ENCODE data around the gene TICAM1. TPM values are rescaled to one million over a fixed set of nuclear protein-coding genes. Genes with fewer than 3 reads are reported as not detected.
A peak's percentile ranks its signal among the peaks of the same experiment; 100 is the strongest.
"Not testable (repeated sequence)": the region's sequence is repeated elsewhere in the genome, so short reads cannot be mapped to it uniquely, and the experiment has no call there.

Gene TICAM1
- total and polyA plus RNA-seq, 7 donors: 3.9 to 49.0 (median 5.3) TPM

DNA sequence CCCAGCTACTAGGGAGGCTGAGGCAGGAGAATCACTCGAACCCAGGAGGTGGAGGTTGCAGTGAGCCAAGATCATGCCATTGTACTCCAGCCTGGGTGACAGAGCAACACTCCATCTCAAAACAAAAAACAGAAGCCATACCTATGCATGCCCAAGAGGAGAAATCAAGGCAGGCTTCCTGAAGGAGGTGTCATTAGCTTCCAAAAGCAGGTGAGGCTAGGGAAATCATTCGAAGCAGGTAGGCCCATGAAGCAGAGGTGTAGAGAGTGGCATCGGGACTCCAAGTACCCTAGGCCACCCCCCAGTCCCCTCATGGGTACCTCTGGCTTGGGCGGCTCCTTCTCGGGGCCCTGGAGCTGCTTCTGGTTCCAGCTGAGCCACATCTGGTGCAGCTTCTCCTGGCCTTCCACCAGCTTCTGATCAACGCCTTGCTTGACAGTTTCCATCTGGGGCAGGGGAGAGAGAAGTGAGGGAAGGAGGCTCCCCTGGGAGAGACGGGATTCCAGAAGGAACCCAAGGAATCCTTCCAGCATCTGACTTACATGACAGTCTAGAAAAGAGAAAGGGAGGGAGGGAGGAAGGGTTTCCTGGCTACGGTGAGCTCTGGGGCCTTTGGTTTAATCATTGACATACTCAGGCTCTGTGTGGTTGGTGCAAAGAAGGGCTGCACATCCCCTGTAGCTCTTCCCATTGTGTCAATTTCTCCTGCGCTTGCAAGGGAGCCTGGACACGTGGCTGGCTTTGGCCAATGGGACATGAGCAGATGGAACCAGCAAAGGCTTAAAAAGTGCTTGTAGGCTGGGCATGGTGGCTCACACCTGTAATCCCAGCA, 13.1 kb upstream of the TICAM1 start:
- peak; percentile 90 for DNase-seq
- intact Hi-C loops (cut with DNase I): no loop called here
- WGBS, 2 donors: 72 to 82% methylated on average over 10 of the region's 10 CpGs
- Histone ChIP-seq H3K4me1 (peaks cover 0 to 4% (median 0%) of the 10 kb centered on the region in 4 donors), H3K36me3 (peaks cover 0 to 61% (median 22%) of the 10 kb centered on the region in 4 donors), H3K27me3 (no peaks in the 10 kb centered on the region), H3K4me3 (no peak overlapping the region), H3K27ac (peak overlapping the region; percentile 55 to 60 (median 56)), H3K9me3 (no peaks in the 10 kb centered on the region)
- peak; percentile 27 to 71 (median 68) for TF ChIP-seq POLR2AphosphoS5 (IDR thresholded peaks at IDR 0.05)
- TF ChIP-seq POLR2A (IDR thresholded peaks at IDR 0.05): no peak

- TF ChIP-seq POLR2AphosphoS5 (IDR thresholded peaks at IDR 0.05) (no peak), EP300 (IDR thresholded peaks at IDR 0.05) (no peak), CTCF (IDR thresholded peaks at IDR 0.05) (no peak), POLR2A (IDR thresholded peaks at IDR 0.05) (no peak)
- Histone ChIP-seq H3K27me3 (no peaks in the 10 kb centered on the region), H3K27ac (no peak overlapping the region), H3K4me3 (no peak overlapping the region), H3K36me3 (peaks cover 0 to 60% (median 18%) of the 10 kb centered on the region in 4 donors), H3K9me3 (no peaks in the 10 kb centered on the region), H3K4me1 (peaks cover 0 to 4% (median 0%) of the 10 kb centered on the region in 4 donors)
- intact Hi-C loops (cut with DNase I): no loop called here
- DNase-seq: no peak
- 93 to 96% methylated on average over 6 of the region's 6 CpGs for WGBS, 2 donors
These were observed 12.1 kb upstream of the TICAM1 start for GRCh38 chr19:4843647-4843965.

DNA sequence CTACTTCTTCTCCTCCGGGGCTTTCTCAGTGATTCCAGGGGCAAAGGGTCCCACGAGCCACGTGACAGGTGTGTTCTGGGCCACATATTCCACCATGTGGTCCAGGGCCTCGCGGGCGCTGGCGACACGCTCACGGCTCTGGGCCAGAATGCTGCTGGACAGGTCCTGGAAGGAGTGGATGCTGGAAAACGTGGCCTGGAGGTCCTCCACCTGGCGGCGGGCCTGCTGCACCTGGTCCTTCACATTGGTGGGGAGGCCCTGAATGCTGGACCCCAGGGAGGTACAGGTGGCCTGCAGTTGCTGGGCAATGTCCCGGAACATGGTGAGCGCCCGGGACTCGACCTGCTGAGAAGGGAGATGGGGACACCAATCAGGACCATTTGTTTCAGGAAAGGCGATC, 7.7 kb upstream of the TICAM1 start:
- Histone ChIP-seq H3K27me3 (no peaks in the 10 kb centered on the region), H3K36me3 (peaks cover 0 to 50% (median 6%) of the 10 kb centered on the region in 4 donors), H3K4me3 (no peak overlapping the region), H3K27ac (no peak overlapping the region), H3K9me3 (no peaks in the 10 kb centered on the region), H3K4me1 (no peaks in the 10 kb centered on the region)
- intact Hi-C loops (cut with DNase I): no loop called here
- DNase-seq: no peak
- TF ChIP-seq POLR2AphosphoS5 (IDR thresholded peaks at IDR 0.05) (no peak), CTCF (IDR thresholded peaks at IDR 0.05) (no peak), EP300 (IDR thresholded peaks at IDR 0.05) (no peak), POLR2A (IDR thresholded peaks at IDR 0.05) (no peak)
- WGBS, 2 donors: 94 to 95% methylated on average over 17 of the region's 17 CpGs

GRCh38 chr19:4832776-4833175, 1.3 kb upstream of the TICAM1 start:
- intact Hi-C loops (cut with DNase I): no loop called here
- Histone ChIP-seq H3K4me3 (no peak overlapping the region), H3K4me1 (peaks cover 0 to 25% (median 17%) of the 10 kb centered on the region in 4 donors), H3K9me3 (no peaks in the 10 kb centered on the region), H3K27ac (no peak overlapping the region), H3K36me3 (peaks cover 0 to 4% (median 0%) of the 10 kb centered on the region in 4 donors), H3K27me3 (no peaks in the 10 kb centered on the region)
- DNase-seq: no peak
- TF ChIP-seq EP300 (IDR thresholded peaks at IDR 0.05) (no peak), POLR2AphosphoS5 (IDR thresholded peaks at IDR 0.05) (no peak), CTCF (IDR thresholded peaks at IDR 0.05) (no peak), POLR2A (IDR thresholded peaks at IDR 0.05) (no peak)
- 72 to 82% methylated on average over 5 of the region's 5 CpGs for WGBS, 2 donors

DNA sequence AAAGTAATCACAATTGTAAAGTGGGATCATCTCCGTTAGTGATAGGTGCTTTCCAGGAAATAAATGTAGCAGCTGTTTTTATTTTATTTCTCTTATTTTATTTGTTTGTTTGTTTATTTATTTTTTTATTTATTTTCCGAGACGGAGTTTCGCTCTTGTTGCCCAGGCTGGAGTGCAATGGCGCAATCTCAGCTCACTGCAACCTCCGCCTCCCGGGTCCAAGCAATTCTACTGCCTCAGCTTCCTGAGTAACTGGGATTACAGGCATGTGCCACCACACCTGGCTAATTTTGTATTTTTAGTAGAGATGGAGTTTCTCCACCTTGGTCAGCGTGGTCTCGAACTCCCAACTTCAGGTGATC, 448 bp upstream of the TICAM1 start:
- H3K36me3 ChIP-seq, H3K27me3 ChIP-seq, DNase-seq, H3K9me3 ChIP-seq: not testable (repeated sequence)
- peaks cover 0 to 25% (median 17%) of the 10 kb centered on the region in 4 donors for H3K4me1 ChIP-seq
- H3K4me3 ChIP-seq: peak overlapping the region; percentile 65 to 93 (median 82)
- WGBS, 2 donors: 20 to 31% methylated on average over 9 of the region's 9 CpGs
- peak overlapping the region; percentile 88 to 91 (median 88) for H3K27ac ChIP-seq
- intact Hi-C loops (cut with DNase I): loop anchor here (2.0 kb wide), 1 partner anchor 21 kb away; no protein-coding TSS in a partner anchor

Measured in sigmoid colon (tissue), 7 donors.